HCT116 (cell line): ENCODE measurements around the gene BCR. TPM values are rescaled to one million over a fixed set of nuclear protein-coding genes. Genes with fewer than 3 reads are reported as not detected.
A peak's percentile ranks its signal among the peaks of the same experiment; 100 is the strongest.

Source experiments
- ATAC-seq: fragments of 200-7000 bp; cut with Tn5 transposase; 2 replicates; pipeline ENCODE4 v1.9.1; 2020; ENCODE audit warnings: mild to moderate bottlenecking, moderate library complexity
- BruUV-seq: library from RNA; stranded (reverse); fragments of 400-500 nt; replicated peaks from 2 replicates; lab custom pipeline; 2021; lab: Mats Ljungman, UMichigan
- CTCF ChIA-PET: fragments of 300-600 bp; sonication (Branson Sonifier 250); formaldehyde crosslinking; loops from one replicate; lab custom pipeline; 2021; ENCODE audit warnings: antibody characterized with exemption; lab: Charles Lee
- POLR2A ChIA-PET: fragments of 300-600, 350-600 bp; sonication (Branson Sonifier 250); formaldehyde crosslinking; loops from one replicate; lab custom pipeline; 2021; ENCODE audit warnings: antibody characterized with exemption; lab: Charles Lee
- RAD21 ChIA-PET, 2 experiments: fragments of 300-600 bp; sonication (Branson Sonifier 250); formaldehyde crosslinking; loops; one replicate each; lab custom pipeline; 2023; ENCODE audit warnings: low total read pairs in 2 of 2; ENCODE audit not compliant: uncharacterized antibody in 2 of 2, unreplicated experiment in 2 of 2, low non-redundant PET in 1 of 2; lab: Charles Lee
- DNase-seq: peaks from one replicate; pipeline ENCODE4 v3.0.0-alpha.2; 2010; ENCODE audit warnings: low read depth, low spot score
- H2AFZ ChIP-seq: fragments of 200-600 bp; shearing (Covaris generic), sonication (generic); 2 replicates; pipeline ENCODE4 v1.6.1; 2017; ENCODE audit warnings: low read depth, mixed run types, mixed read lengths, antibody characterized with exemption, low read length; ENCODE audit not compliant: poor library complexity, severe bottlenecking
- H3K27ac ChIP-seq: 2 replicates; pipeline ENCODE4 v1.5.1; 2012; ENCODE audit warnings: low read depth, low read length
- H3K27me3 ChIP-seq: fragments of 200-600 bp; sonication (generic); 2 replicates; pipeline ENCODE4 v1.6.1; 2016; ENCODE audit warnings: mixed run types, low read length, mixed read lengths; ENCODE audit not compliant: insufficient read depth
- H3K36me3 ChIP-seq, 2 experiments: fragments of 200-500 bp in 1 of 2; fragments of 200-600 bp in 1 of 2; sonication (Bioruptor generic) in 1 of 2; sonication (generic) in 1 of 2; 2 replicates each; pipeline versions ENCODE4 v1.5.1 to v1.6.1; 2014 to 2016; ENCODE audit warnings: low read length in 2 of 2, inconsistent platforms in 1 of 2, mixed read lengths in 1 of 2, mixed run types in 1 of 2; ENCODE audit not compliant: insufficient read depth in 2 of 2, control insufficient read depth in 1 of 2
- H3K4me1 ChIP-seq, 2 experiments: fragments of 200-600 bp in 1 of 2; sonication (generic) in 1 of 2; 2 replicates each; pipeline versions ENCODE4 v1.5.1 to v1.6.1; 2012 to 2017; ENCODE audit warnings: low read length in 2 of 2, inconsistent platforms in 1 of 2, mild to moderate bottlenecking in 1 of 2, mixed read lengths in 1 of 2, mixed run types in 1 of 2, moderate library complexity in 1 of 2; ENCODE audit not compliant: insufficient read depth in 2 of 2, control insufficient read depth in 1 of 2
- H3K4me2 ChIP-seq: fragments of 200-600 bp; sonication (generic); 2 replicates; pipeline ENCODE4 v1.6.1; 2017; ENCODE audit warnings: mixed run types, low read length, mixed read lengths
- H3K4me3 ChIP-seq, 2 experiments: fragments of 200-600 bp in 1 of 2; sonication (generic) in 1 of 2; replicated peaks in 1 of 2; 2 replicates each; pipeline ENCODE4 v1.5.1; 2011 to 2016; ENCODE audit warnings: low read length in 2 of 2, control low read depth in 1 of 2, low read depth in 1 of 2, mild to moderate bottlenecking in 1 of 2, mixed read lengths in 1 of 2, mixed run types in 1 of 2
- H3K79me2 ChIP-seq: fragments of 200-600 bp; sonication (generic); 2 replicates; pipeline ENCODE4 v1.6.1; 2017; ENCODE audit warnings: mild to moderate bottlenecking, mixed run types, low read length, moderate library complexity, mixed read lengths; ENCODE audit not compliant: insufficient read depth
- H3K9ac ChIP-seq: fragments of 200-600 bp; sonication (generic); 2 replicates; pipeline ENCODE4 v1.6.1; 2016; ENCODE audit warnings: low read length, mixed read lengths
- H3K9me2 ChIP-seq: fragments of 200-600 bp; sonication (generic), shearing (Covaris generic); 2 replicates; pipeline ENCODE4 v1.6.1; 2017; ENCODE audit warnings: mixed run types, mild to moderate bottlenecking, moderate library complexity; ENCODE audit not compliant: insufficient read depth
- H3K9me3 ChIP-seq, 2 experiments: fragments of 200-500 bp in 1 of 2; fragments of 200-600 bp in 1 of 2; sonication (Bioruptor generic) in 1 of 2; sonication (generic) in 1 of 2; 2 replicates each; pipeline ENCODE4 v1.6.1; 2014 to 2017; ENCODE audit warnings: low read length in 2 of 2, mixed read lengths in 2 of 2, inconsistent platforms in 1 of 2, low read depth in 1 of 2, mild to moderate bottlenecking in 1 of 2, mixed run types in 1 of 2, moderate library complexity in 1 of 2; ENCODE audit not compliant: control insufficient read depth in 1 of 2, insufficient read depth in 1 of 2
- H4K20me1 ChIP-seq: fragments of 200-600 bp; sonication (generic), shearing (Covaris generic); 2 replicates; pipeline ENCODE4 v1.6.1; 2017; ENCODE audit warnings: mixed run types, mild to moderate bottlenecking, moderate library complexity; ENCODE audit not compliant: insufficient read depth
- CBX3 ChIP-seq: IDR thresholded peaks from 2 replicates; pipeline ENCODE4 v1.6.1; 2012; ENCODE audit warnings: low read depth
- ELF1 ChIP-seq: IDR thresholded peaks from 2 replicates; pipeline ENCODE4 v1.6.1; 2012; ENCODE audit warnings: low read depth, borderline replicate concordance
- EZH2 ChIP-seq: fragments of 200-600 bp; sonication (generic); IDR thresholded peaks from 2 replicates; pipeline ENCODE4 v1.6.1; 2017; ENCODE audit warnings: antibody characterized with exemption, mixed run types
- FOSL1 ChIP-seq: IDR thresholded peaks from 2 replicates; pipeline ENCODE4 v1.6.1; 2012; ENCODE audit warnings: low read depth
- JUND ChIP-seq: IDR thresholded peaks from 2 replicates; pipeline ENCODE4 v1.6.1; 2012
- POLR2AphosphoS5 ChIP-seq: IDR thresholded peaks from 2 replicates; pipeline ENCODE4 v1.6.1; 2011; ENCODE audit warnings: mild to moderate bottlenecking, low read depth, low read length, moderate library complexity
- RAD21 ChIP-seq: IDR thresholded peaks from 2 replicates; pipeline ENCODE4 v1.6.1; 2012; ENCODE audit warnings: low read depth, mild to moderate bottlenecking
- SP1 ChIP-seq: IDR thresholded peaks from 2 replicates; pipeline ENCODE4 v1.6.1; 2012; ENCODE audit warnings: low read depth
- ZFX ChIP-seq: fragments of 450-650 bp; IDR thresholded peaks from 2 replicates; pipeline ENCODE4 v1.6.1; 2017
- intact Hi-C: fragments of 100-400 bp; cut with micrococcal nuclease; formaldehyde crosslinking; loops from 2 replicates; pipeline ENCODE4 v1.10.0; 2022
- total RNA-seq: library from RNA; stranded (reverse); gene quantifications from one replicate; pipeline ENCODE4 v1.2.1, GENCODE V29; 2021; ENCODE audit not compliant: unreplicated experiment
- TF ChIP-seq, protein P1 (sequence below), 3 experiments: fragments of 200-600 bp in 1 of 3; sonication (generic) in 1 of 3; IDR thresholded peaks in 2 of 3; conservative IDR thresholded peaks in 1 of 3; 2 replicates each; pipeline ENCODE4 v1.5.1; 2012 to 2017; ENCODE audit warnings: low read depth in 2 of 3, low read length in 2 of 3, antibody characterized with exemption in 1 of 3, borderline replicate concordance in 1 of 3, control low read depth in 1 of 3, mild to moderate bottlenecking in 1 of 3, mixed read lengths in 1 of 3, mixed run types in 1 of 3, moderate library complexity in 1 of 3; ENCODE audit not compliant: insufficient read depth in 1 of 3
- TF ChIP-seq, protein P2 (sequence below): IDR thresholded peaks from 2 replicates; pipeline ENCODE4 v1.6.1; 2011; ENCODE audit warnings: mild to moderate bottlenecking, low read length, moderate library complexity; ENCODE audit not compliant: insufficient replicate concordance; ENCODE audit errors: extremely low read depth
- TF ChIP-seq, protein P3 (sequence below): IDR thresholded peaks from 2 replicates; pipeline ENCODE4 v1.6.1; 2012

Gene BCR
- total RNA-seq, 1 experiment from 2014 or later = 39.7 TPM

DNA sequence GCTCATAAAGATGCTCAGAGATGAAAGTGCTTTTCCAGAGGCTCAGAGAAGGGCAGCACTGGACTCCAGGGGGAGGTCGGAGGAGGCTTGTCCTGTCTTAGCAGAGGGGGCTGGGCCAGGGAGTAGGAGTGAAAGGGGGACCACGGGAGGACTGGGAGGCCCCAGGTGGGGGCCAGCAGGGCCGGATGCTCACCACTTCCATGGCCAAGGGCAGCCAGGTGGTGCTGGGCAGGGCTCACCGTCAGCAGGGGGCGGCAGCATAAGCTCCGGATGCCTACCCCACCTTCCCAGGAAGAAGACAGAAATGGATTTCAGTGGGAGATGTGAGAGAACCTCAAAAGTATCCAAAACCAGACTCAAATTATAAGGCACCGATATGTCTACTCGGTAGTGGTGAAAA is 24.0 kb upstream of the BCR start:
- CTCF ChIA-PET = interaction anchor here (1.1 to 2.3 kb wide), 4 partner anchors 11 to 230 kb away, joined by 5 to 13 read pairs (median 7); partner anchors contain the start of gene RAB36
- H3K4me2 ChIP-seq = no peak overlapping the region
- no peak overlapping the region for H2AFZ ChIP-seq
- no peak overlapping the region for H3K9ac ChIP-seq
- intact Hi-C loops = no loop called here
- RAD21 ChIA-PET = no interaction called here
- H3K9me3 ChIP-seq = no peaks in the 10 kb centered on the region
- POLR2A ChIA-PET = interaction anchor here (1.2 kb wide), 1 partner anchor 11 kb away, joined by 4 read pairs; the partner anchor contains the start of gene RAB36
- no peaks in the 10 kb centered on the region for H4K20me1 ChIP-seq
- H3K4me3 ChIP-seq = no peak overlapping the region
- H3K27ac ChIP-seq = no peak overlapping the region
- no peaks in the 10 kb centered on the region for H3K9me2 ChIP-seq
- no peaks in the 10 kb centered on the region for H3K36me3 ChIP-seq
- DNase-seq = no peak
- H3K4me1 ChIP-seq = peaks cover 4 to 11% of the 10 kb centered on the region in 2 experiments; a peak in 3 of 4 replicates
- ATAC-seq = peak; percentile 48
- no TSS peak for BruUV-seq
- no peaks in the 10 kb centered on the region for H3K79me2 ChIP-seq
- H3K27me3 ChIP-seq = no peaks in the 10 kb centered on the region
- TF ChIP-seq, protein P1, sequence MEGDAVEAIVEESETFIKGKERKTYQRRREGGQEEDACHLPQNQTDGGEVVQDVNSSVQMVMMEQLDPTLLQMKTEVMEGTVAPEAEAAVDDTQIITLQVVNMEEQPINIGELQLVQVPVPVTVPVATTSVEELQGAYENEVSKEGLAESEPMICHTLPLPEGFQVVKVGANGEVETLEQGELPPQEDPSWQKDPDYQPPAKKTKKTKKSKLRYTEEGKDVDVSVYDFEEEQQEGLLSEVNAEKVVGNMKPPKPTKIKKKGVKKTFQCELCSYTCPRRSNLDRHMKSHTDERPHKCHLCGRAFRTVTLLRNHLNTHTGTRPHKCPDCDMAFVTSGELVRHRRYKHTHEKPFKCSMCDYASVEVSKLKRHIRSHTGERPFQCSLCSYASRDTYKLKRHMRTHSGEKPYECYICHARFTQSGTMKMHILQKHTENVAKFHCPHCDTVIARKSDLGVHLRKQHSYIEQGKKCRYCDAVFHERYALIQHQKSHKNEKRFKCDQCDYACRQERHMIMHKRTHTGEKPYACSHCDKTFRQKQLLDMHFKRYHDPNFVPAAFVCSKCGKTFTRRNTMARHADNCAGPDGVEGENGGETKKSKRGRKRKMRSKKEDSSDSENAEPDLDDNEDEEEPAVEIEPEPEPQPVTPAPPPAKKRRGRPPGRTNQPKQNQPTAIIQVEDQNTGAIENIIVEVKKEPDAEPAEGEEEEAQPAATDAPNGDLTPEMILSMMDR (IDR thresholded peaks at IDR 0.05 in 2 of 3, conservative IDR thresholded peaks at IDR 0.05 in 1 of 3; ENCODE audit: borderline replicate concordance in 1 of 3, insufficient read depth in 1 of 3, low read depth in 2 of 3, low read length in 2 of 3) = 0 out of 6 replicates have a peak, but pooled peaks of 1 of the 3 experiments have one; percentile 10
- no peak for TF ChIP-seq CBX3

DNA sequence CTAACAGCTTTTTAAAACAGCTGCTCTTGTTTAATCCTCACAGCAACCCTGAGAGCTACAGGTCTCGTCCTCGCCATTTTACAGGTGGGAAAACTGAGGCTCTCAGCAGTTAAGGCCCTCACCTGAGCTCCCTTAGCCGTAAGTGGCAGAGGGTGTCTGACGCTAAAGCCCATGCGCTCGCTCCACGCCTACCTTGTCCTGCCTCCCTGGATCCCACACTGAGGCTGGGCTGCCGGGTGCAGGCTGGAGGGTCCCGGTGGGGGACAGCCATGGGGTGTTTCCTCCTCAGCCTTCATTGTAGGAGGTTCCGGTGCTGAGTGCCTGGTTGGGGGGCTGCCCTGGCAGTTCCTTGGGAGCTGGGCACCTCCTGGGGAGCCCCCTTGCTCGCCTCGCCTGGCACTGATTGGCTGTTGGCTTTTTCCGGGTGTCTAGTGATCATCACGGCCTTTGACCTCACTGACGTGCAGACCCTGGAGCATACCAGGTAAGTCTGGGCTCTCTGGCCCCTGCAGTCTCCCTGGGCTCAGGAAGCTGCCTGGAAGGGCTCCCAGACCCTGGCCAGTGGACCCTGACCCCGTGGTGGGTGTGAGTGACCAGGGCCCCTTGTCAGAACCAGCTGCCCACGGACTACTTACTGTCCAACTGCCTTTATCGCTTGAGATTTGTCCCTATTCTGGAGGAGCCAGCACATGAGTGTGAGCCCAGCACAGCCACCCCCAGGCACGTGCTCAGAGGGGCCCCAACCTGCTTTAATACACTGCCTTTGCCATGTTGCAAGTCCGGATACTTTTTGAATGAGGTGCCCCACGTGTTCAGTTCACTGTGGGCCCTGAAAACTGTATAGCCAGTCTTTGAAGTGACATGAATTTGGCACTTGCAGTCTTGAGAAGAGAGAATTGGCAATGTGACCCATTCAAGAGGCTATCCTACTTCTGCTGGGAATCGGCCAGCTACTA is 22.5 kb upstream of the BCR start:
- ChIA-PET POLR2A (no interaction called here), RAD21 (no interaction called here), CTCF (interaction anchor here (1.1 to 2.3 kb wide), 2 partner anchors 13 to 132 kb away, joined by 5 to 8 read pairs; partner anchors contain the start of gene RAB36)
- Histone ChIP-seq H3K79me2 (no peaks in the 10 kb centered on the region), H3K9me2 (no peaks in the 10 kb centered on the region), H3K36me3 (no peaks in the 10 kb centered on the region), H3K9me3 (no peaks in the 10 kb centered on the region), H3K4me3 (no peak overlapping the region), H3K9ac (no peak overlapping the region), H4K20me1 (no peaks in the 10 kb centered on the region), H2AFZ (no peak overlapping the region), H3K27me3 (no peaks in the 10 kb centered on the region), H3K4me2 (no peak overlapping the region), H3K4me1 (no peaks in the 10 kb centered on the region), H3K27ac (no peak overlapping the region)
- no peak for DNase-seq
- no peak for ATAC-seq
- intact Hi-C loops = no loop called here
- BruUV-seq = no TSS peak
- TF ChIP-seq SP1 (no peak), RAD21 (no peak), ELF1 (no peak), FOSL1 (no peak), JUND (no peak), POLR2AphosphoS5 (no peak), ZFX (no peak), EZH2 (no peak)
- TF ChIP-seq, protein P2, sequence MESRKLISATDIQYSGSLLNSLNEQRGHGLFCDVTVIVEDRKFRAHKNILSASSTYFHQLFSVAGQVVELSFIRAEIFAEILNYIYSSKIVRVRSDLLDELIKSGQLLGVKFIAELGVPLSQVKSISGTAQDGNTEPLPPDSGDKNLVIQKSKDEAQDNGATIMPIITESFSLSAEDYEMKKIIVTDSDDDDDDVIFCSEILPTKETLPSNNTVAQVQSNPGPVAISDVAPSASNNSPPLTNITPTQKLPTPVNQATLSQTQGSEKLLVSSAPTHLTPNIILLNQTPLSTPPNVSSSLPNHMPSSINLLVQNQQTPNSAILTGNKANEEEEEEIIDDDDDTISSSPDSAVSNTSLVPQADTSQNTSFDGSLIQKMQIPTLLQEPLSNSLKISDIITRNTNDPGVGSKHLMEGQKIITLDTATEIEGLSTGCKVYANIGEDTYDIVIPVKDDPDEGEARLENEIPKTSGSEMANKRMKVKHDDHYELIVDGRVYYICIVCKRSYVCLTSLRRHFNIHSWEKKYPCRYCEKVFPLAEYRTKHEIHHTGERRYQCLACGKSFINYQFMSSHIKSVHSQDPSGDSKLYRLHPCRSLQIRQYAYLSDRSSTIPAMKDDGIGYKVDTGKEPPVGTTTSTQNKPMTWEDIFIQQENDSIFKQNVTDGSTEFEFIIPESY = no peak
- TF ChIP-seq, protein P3, sequence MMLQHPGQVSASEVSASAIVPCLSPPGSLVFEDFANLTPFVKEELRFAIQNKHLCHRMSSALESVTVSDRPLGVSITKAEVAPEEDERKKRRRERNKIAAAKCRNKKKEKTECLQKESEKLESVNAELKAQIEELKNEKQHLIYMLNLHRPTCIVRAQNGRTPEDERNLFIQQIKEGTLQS = no peak
